ENCODE measurements around the gene GRK7.

- TF ChIP-seq, protein P1, sequence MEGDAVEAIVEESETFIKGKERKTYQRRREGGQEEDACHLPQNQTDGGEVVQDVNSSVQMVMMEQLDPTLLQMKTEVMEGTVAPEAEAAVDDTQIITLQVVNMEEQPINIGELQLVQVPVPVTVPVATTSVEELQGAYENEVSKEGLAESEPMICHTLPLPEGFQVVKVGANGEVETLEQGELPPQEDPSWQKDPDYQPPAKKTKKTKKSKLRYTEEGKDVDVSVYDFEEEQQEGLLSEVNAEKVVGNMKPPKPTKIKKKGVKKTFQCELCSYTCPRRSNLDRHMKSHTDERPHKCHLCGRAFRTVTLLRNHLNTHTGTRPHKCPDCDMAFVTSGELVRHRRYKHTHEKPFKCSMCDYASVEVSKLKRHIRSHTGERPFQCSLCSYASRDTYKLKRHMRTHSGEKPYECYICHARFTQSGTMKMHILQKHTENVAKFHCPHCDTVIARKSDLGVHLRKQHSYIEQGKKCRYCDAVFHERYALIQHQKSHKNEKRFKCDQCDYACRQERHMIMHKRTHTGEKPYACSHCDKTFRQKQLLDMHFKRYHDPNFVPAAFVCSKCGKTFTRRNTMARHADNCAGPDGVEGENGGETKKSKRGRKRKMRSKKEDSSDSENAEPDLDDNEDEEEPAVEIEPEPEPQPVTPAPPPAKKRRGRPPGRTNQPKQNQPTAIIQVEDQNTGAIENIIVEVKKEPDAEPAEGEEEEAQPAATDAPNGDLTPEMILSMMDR (IDR thresholded peaks at IDR 0.05; ENCODE audit: insufficient read depth, low read length, poor library complexity, severe bottlenecking) = no peak
- no peak for TF ChIP-seq EZH2phosphoT487 (conservative IDR thresholded peaks at IDR 0.05; ENCODE audit: low read length)
These were observed 16.5 kb downstream of the GRK7 start for GRCh38 chr3:141779667-141780066.

All from SU-DHL-6 (cell line).